HCT116 (cell line): ENCODE measurements around the gene SPG11. TPM values are rescaled to one million over a fixed set of nuclear protein-coding genes. Genes with fewer than 3 reads are reported as not detected.

Experiments used
- ATAC-seq: fragments of 200-7000 bp; cut with Tn5 transposase; 2 replicates; pipeline ENCODE4 v1.9.1; 2020; ENCODE audit warnings: mild to moderate bottlenecking, moderate library complexity
- BruUV-seq: library from RNA; stranded (reverse); fragments of 400-500 nt; replicated peaks from 2 replicates; lab custom pipeline; 2021; lab: Mats Ljungman, UMichigan
- CTCF ChIA-PET: fragments of 300-600 bp; sonication (Branson Sonifier 250); formaldehyde crosslinking; loops from one replicate; lab custom pipeline; 2021; ENCODE audit warnings: antibody characterized with exemption; lab: Charles Lee
- POLR2A ChIA-PET: fragments of 300-600, 350-600 bp; sonication (Branson Sonifier 250); formaldehyde crosslinking; loops from one replicate; lab custom pipeline; 2021; ENCODE audit warnings: antibody characterized with exemption; lab: Charles Lee
- RAD21 ChIA-PET, 2 experiments: fragments of 300-600 bp; sonication (Branson Sonifier 250); formaldehyde crosslinking; loops; one replicate each; lab custom pipeline; 2023; ENCODE audit warnings: low total read pairs in 2 of 2; ENCODE audit not compliant: uncharacterized antibody in 2 of 2, unreplicated experiment in 2 of 2, low non-redundant PET in 1 of 2; lab: Charles Lee
- DNase-seq: peaks from one replicate; pipeline ENCODE4 v3.0.0-alpha.2; 2010; ENCODE audit warnings: low read depth, low spot score
- H2AFZ ChIP-seq: fragments of 200-600 bp; shearing (Covaris generic), sonication (generic); 2 replicates; pipeline ENCODE4 v1.6.1; 2017; ENCODE audit warnings: low read depth, mixed run types, mixed read lengths, antibody characterized with exemption, low read length; ENCODE audit not compliant: poor library complexity, severe bottlenecking
- H3K27ac ChIP-seq: 2 replicates; pipeline ENCODE4 v1.5.1; 2012; ENCODE audit warnings: low read depth, low read length
- H3K27me3 ChIP-seq: fragments of 200-600 bp; sonication (generic); 2 replicates; pipeline ENCODE4 v1.6.1; 2016; ENCODE audit warnings: mixed run types, low read length, mixed read lengths; ENCODE audit not compliant: insufficient read depth
- H3K36me3 ChIP-seq, 2 experiments: fragments of 200-500 bp in 1 of 2; fragments of 200-600 bp in 1 of 2; sonication (Bioruptor generic) in 1 of 2; sonication (generic) in 1 of 2; 2 replicates each; pipeline versions ENCODE4 v1.5.1 to v1.6.1; 2014 to 2016; ENCODE audit warnings: low read length in 2 of 2, inconsistent platforms in 1 of 2, mixed read lengths in 1 of 2, mixed run types in 1 of 2; ENCODE audit not compliant: insufficient read depth in 2 of 2, control insufficient read depth in 1 of 2
- H3K4me1 ChIP-seq, 2 experiments: fragments of 200-600 bp in 1 of 2; sonication (generic) in 1 of 2; 2 replicates each; pipeline versions ENCODE4 v1.5.1 to v1.6.1; 2012 to 2017; ENCODE audit warnings: low read length in 2 of 2, inconsistent platforms in 1 of 2, mild to moderate bottlenecking in 1 of 2, mixed read lengths in 1 of 2, mixed run types in 1 of 2, moderate library complexity in 1 of 2; ENCODE audit not compliant: insufficient read depth in 2 of 2, control insufficient read depth in 1 of 2
- H3K4me2 ChIP-seq: fragments of 200-600 bp; sonication (generic); 2 replicates; pipeline ENCODE4 v1.6.1; 2017; ENCODE audit warnings: mixed run types, low read length, mixed read lengths
- H3K4me3 ChIP-seq, 2 experiments: fragments of 200-600 bp in 1 of 2; sonication (generic) in 1 of 2; replicated peaks in 1 of 2; 2 replicates each; pipeline ENCODE4 v1.5.1; 2011 to 2016; ENCODE audit warnings: low read length in 2 of 2, control low read depth in 1 of 2, low read depth in 1 of 2, mild to moderate bottlenecking in 1 of 2, mixed read lengths in 1 of 2, mixed run types in 1 of 2
- H3K79me2 ChIP-seq: fragments of 200-600 bp; sonication (generic); 2 replicates; pipeline ENCODE4 v1.6.1; 2017; ENCODE audit warnings: mild to moderate bottlenecking, mixed run types, low read length, moderate library complexity, mixed read lengths; ENCODE audit not compliant: insufficient read depth
- H3K9ac ChIP-seq: fragments of 200-600 bp; sonication (generic); 2 replicates; pipeline ENCODE4 v1.6.1; 2016; ENCODE audit warnings: low read length, mixed read lengths
- H3K9me2 ChIP-seq: fragments of 200-600 bp; sonication (generic), shearing (Covaris generic); 2 replicates; pipeline ENCODE4 v1.6.1; 2017; ENCODE audit warnings: mixed run types, mild to moderate bottlenecking, moderate library complexity; ENCODE audit not compliant: insufficient read depth
- H3K9me3 ChIP-seq, 2 experiments: fragments of 200-500 bp in 1 of 2; fragments of 200-600 bp in 1 of 2; sonication (Bioruptor generic) in 1 of 2; sonication (generic) in 1 of 2; 2 replicates each; pipeline ENCODE4 v1.6.1; 2014 to 2017; ENCODE audit warnings: low read length in 2 of 2, mixed read lengths in 2 of 2, inconsistent platforms in 1 of 2, low read depth in 1 of 2, mild to moderate bottlenecking in 1 of 2, mixed run types in 1 of 2, moderate library complexity in 1 of 2; ENCODE audit not compliant: control insufficient read depth in 1 of 2, insufficient read depth in 1 of 2
- H4K20me1 ChIP-seq: fragments of 200-600 bp; sonication (generic), shearing (Covaris generic); 2 replicates; pipeline ENCODE4 v1.6.1; 2017; ENCODE audit warnings: mixed run types, mild to moderate bottlenecking, moderate library complexity; ENCODE audit not compliant: insufficient read depth
- ATF3 ChIP-seq: IDR thresholded peaks from 2 replicates; pipeline ENCODE4 v1.6.1; 2012
- CBX3 ChIP-seq: IDR thresholded peaks from 2 replicates; pipeline ENCODE4 v1.6.1; 2012; ENCODE audit warnings: low read depth
- CTCF ChIP-seq, 3 experiments: fragments of 200-600 bp in 1 of 3; sonication (generic) in 1 of 3; IDR thresholded peaks in 2 of 3; conservative IDR thresholded peaks in 1 of 3; 2 replicates each; pipeline ENCODE4 v1.5.1; 2012 to 2017; ENCODE audit warnings: low read depth in 2 of 3, low read length in 2 of 3, antibody characterized with exemption in 1 of 3, borderline replicate concordance in 1 of 3, control low read depth in 1 of 3, mild to moderate bottlenecking in 1 of 3, mixed read lengths in 1 of 3, mixed run types in 1 of 3, moderate library complexity in 1 of 3; ENCODE audit not compliant: insufficient read depth in 1 of 3
- ELF1 ChIP-seq: IDR thresholded peaks from 2 replicates; pipeline ENCODE4 v1.6.1; 2012; ENCODE audit warnings: low read depth, borderline replicate concordance
- EZH2phosphoT487 ChIP-seq: fragments of 200-600 bp; IDR thresholded peaks from 2 replicates; pipeline ENCODE4 v1.6.1; 2018; ENCODE audit warnings: antibody characterized with exemption, borderline replicate concordance
- FOSL1 ChIP-seq: IDR thresholded peaks from 2 replicates; pipeline ENCODE4 v1.6.1; 2012; ENCODE audit warnings: low read depth
- JUND ChIP-seq: IDR thresholded peaks from 2 replicates; pipeline ENCODE4 v1.6.1; 2012
- MAX ChIP-seq: IDR thresholded peaks from 2 replicates; pipeline ENCODE4 v1.6.1; 2012
- POLR2A ChIP-seq: IDR thresholded peaks from 2 replicates; pipeline ENCODE4 v1.7.0; 2011; ENCODE audit warnings: borderline replicate concordance; ENCODE audit not compliant: insufficient read depth, insufficient read length; ENCODE audit errors: extremely low read depth
- POLR2AphosphoS5 ChIP-seq: IDR thresholded peaks from 2 replicates; pipeline ENCODE4 v1.6.1; 2011; ENCODE audit warnings: mild to moderate bottlenecking, low read depth, low read length, moderate library complexity
- RAD21 ChIP-seq: IDR thresholded peaks from 2 replicates; pipeline ENCODE4 v1.6.1; 2012; ENCODE audit warnings: low read depth, mild to moderate bottlenecking
- REST ChIP-seq: IDR thresholded peaks from 2 replicates; pipeline ENCODE4 v1.6.1; 2012; ENCODE audit warnings: low read depth
- SIN3A ChIP-seq: IDR thresholded peaks from 2 replicates; pipeline ENCODE4 v1.6.1; 2012; ENCODE audit warnings: low read depth
- SP1 ChIP-seq: IDR thresholded peaks from 2 replicates; pipeline ENCODE4 v1.6.1; 2012; ENCODE audit warnings: low read depth
- SRF ChIP-seq: IDR thresholded peaks from 2 replicates; pipeline ENCODE4 v1.6.1; 2012; ENCODE audit warnings: low read depth
- TCF7L2 ChIP-seq: IDR thresholded peaks from 2 replicates; pipeline ENCODE4 v1.7.0; 2011; ENCODE audit warnings: borderline replicate concordance, inconsistent platforms; ENCODE audit not compliant: insufficient read depth, insufficient read length; ENCODE audit errors: extremely low read depth
- YY1 ChIP-seq: IDR thresholded peaks from 2 replicates; pipeline ENCODE4 v1.6.1; 2011; ENCODE audit warnings: low read length, low read depth, moderate library complexity, mild to moderate bottlenecking; ENCODE audit not compliant: insufficient replicate concordance; ENCODE audit errors: extremely low read depth
- ZBTB33 ChIP-seq: IDR thresholded peaks from 2 replicates; pipeline ENCODE4 v1.6.1; 2011; ENCODE audit warnings: mild to moderate bottlenecking, low read length, moderate library complexity; ENCODE audit not compliant: insufficient replicate concordance; ENCODE audit errors: extremely low read depth
- ZFX ChIP-seq: fragments of 450-650 bp; IDR thresholded peaks from 2 replicates; pipeline ENCODE4 v1.6.1; 2017
- ZNF274 ChIP-seq: fragments of 200-500 bp; sonication (Bioruptor generic); IDR thresholded peaks from 2 replicates; pipeline ENCODE4 v1.6.1; 2014; ENCODE audit warnings: mild to moderate bottlenecking, low read depth, low read length, inconsistent platforms
- intact Hi-C: fragments of 100-400 bp; cut with micrococcal nuclease; formaldehyde crosslinking; loops from 2 replicates; pipeline ENCODE4 v1.10.0; 2022
- total RNA-seq: library from RNA; stranded (reverse); gene quantifications from one replicate; pipeline ENCODE4 v1.2.1, GENCODE V29; 2021; ENCODE audit not compliant: unreplicated experiment

SPG11 gene
- total RNA-seq, 1 experiment from 2014 or later = 34.8 TPM

GRCh38 chr15:44675911-44676310 lies 12.4 kb upstream of the SPG11 start:
- ATAC-seq = no peak
- H3K9ac ChIP-seq = no peak overlapping the region
- H3K4me1 ChIP-seq = no peaks in the 10 kb centered on the region
- POLR2A ChIA-PET = no interaction called here
- RAD21 ChIA-PET = no interaction called here
- no peaks in the 10 kb centered on the region for H3K36me3 ChIP-seq
- CTCF ChIA-PET = no interaction called here
- no peaks in the 10 kb centered on the region for H3K27me3 ChIP-seq
- TF ChIP-seq RAD21 (no peak), ELF1 (no peak), SIN3A (no peak), SP1 (no peak), TCF7L2 (no peak), CTCF (IDR thresholded peaks at IDR 0.05 in 2 of 3, conservative IDR thresholded peaks at IDR 0.05 in 1 of 3; ENCODE audit: borderline replicate concordance in 1 of 3, insufficient read depth in 1 of 3, low read depth in 2 of 3, low read length in 2 of 3) (no peak), CBX3 (no peak), POLR2A (no peak), ZBTB33 (no peak), ZNF274 (no peak), ZFX (no peak), YY1 (no peak), SRF (no peak), ATF3 (no peak), FOSL1 (no peak), POLR2AphosphoS5 (no peak), EZH2phosphoT487 (no peak), JUND (no peak), REST (no peak), MAX (no peak)
- H4K20me1 ChIP-seq = no peaks in the 10 kb centered on the region
- no peak overlapping the region for H3K27ac ChIP-seq
- H3K9me3 ChIP-seq = no peaks in the 10 kb centered on the region
- no peaks in the 10 kb centered on the region for H3K79me2 ChIP-seq
- DNase-seq = no peak
- H3K4me2 ChIP-seq = no peak overlapping the region
- no peak overlapping the region for H3K4me3 ChIP-seq
- no peak overlapping the region for H2AFZ ChIP-seq
- BruUV-seq = no TSS peak
- intact Hi-C loops = no loop called here
- H3K9me2 ChIP-seq = no peaks in the 10 kb centered on the region
